ENCODE data around the gene LAMB1.
"Not testable (repeated sequence)": the region's sequence is repeated elsewhere in the genome, so short reads cannot be mapped to it uniquely, and the experiment has no call there.

The LAMB1 gene

GRCh38 chr7:108002726-108003598 is at the start of gene LAMB1:
Gene LAMB1, minus strand, starts transcription at chr7:108003161. Its CDS starts 276 bp downstream, at chr7:108002885.
- Mint-ChIP-seq H3K4me1 (peaks cover 18% of the 10 kb centered on the region), H3K27me3 (peaks cover 79% of the 10 kb centered on the region), H3K4me3 (peak within 1 kb of the TSS; percentile 56), H3K27ac (no peak within 1 kb of the TSS), H3K9me3 (no peaks in the 10 kb centered on the region), H3K36me3 (no peaks in the 10 kb centered on the region)
- peak; percentile 30 for DNase-seq
- CTCF ChIA-PET, result interaction anchor here (0.5 kb wide), 1 partner anchor 127 kb away, joined by 3 read pairs; no protein-coding TSS in a partner anchor

- Mint-ChIP-seq H3K27me3 (peaks cover 6% of the 10 kb centered on the region), H3K4me3 (no peak overlapping the region), H3K36me3 (no peaks in the 10 kb centered on the region), H3K27ac (no peak overlapping the region), H3K4me1 (no peaks in the 10 kb centered on the region), H3K9me3 (no peaks in the 10 kb centered on the region)
- CTCF ChIA-PET, result no interaction called here
- DNase-seq, result no peak
Observed at GRCh38 chr7:108051454-108051853, 48.5 kb upstream of the LAMB1 start.

- no peak overlapping the region for H3K27ac Mint-ChIP-seq
- no peaks in the 10 kb centered on the region for H3K9me3 Mint-ChIP-seq
- H3K4me1 Mint-ChIP-seq, result no peaks in the 10 kb centered on the region
- peaks cover 6% of the 10 kb centered on the region for H3K27me3 Mint-ChIP-seq
- DNase-seq, result peak; percentile 52
- H3K36me3 Mint-ChIP-seq, result no peaks in the 10 kb centered on the region
- CTCF ChIA-PET, result no interaction called here
- no peak overlapping the region for H3K4me3 Mint-ChIP-seq
Observed at GRCh38 chr7:108049962-108050361, 47.0 kb upstream of the LAMB1 start.

GRCh38 chr7:108048422-108048821 is 45.5 kb upstream of the LAMB1 start:
- no peaks in the 10 kb centered on the region for H3K9me3 Mint-ChIP-seq
- no peak overlapping the region for H3K4me3 Mint-ChIP-seq
- CTCF ChIA-PET, result no interaction called here
- H3K27me3 Mint-ChIP-seq, result peaks cover 4% of the 10 kb centered on the region
- no peaks in the 10 kb centered on the region for H3K4me1 Mint-ChIP-seq
- no peak overlapping the region for H3K27ac Mint-ChIP-seq
- DNase-seq, result no peak
- no peaks in the 10 kb centered on the region for H3K36me3 Mint-ChIP-seq

- CTCF ChIA-PET, result no interaction called here
- no peaks in the 10 kb centered on the region for H3K36me3 Mint-ChIP-seq
- no peak for DNase-seq
- no peaks in the 10 kb centered on the region for H3K9me3 Mint-ChIP-seq
- H3K4me3 Mint-ChIP-seq, result no peak overlapping the region
- H3K27me3 Mint-ChIP-seq, result no peaks in the 10 kb centered on the region
- H3K4me1 Mint-ChIP-seq, result no peaks in the 10 kb centered on the region
- no peak overlapping the region for H3K27ac Mint-ChIP-seq
Observed at GRCh38 chr7:108046952-108047506, 44.1 kb upstream of the LAMB1 start.

GRCh38 chr7:108045669-108046068 is 42.7 kb upstream of the LAMB1 start:
- CTCF ChIA-PET, result no interaction called here
- Mint-ChIP-seq H3K4me1 (no peaks in the 10 kb centered on the region), H3K9me3 (no peaks in the 10 kb centered on the region), H3K36me3 (no peaks in the 10 kb centered on the region), H3K27me3 (no peaks in the 10 kb centered on the region), H3K27ac (no peak overlapping the region), H3K4me3 (no peak overlapping the region)
- no peak for DNase-seq

GRCh38 chr7:108045154-108045553 is 42.2 kb upstream of the LAMB1 start:
- Mint-ChIP-seq H3K27me3 (no peaks in the 10 kb centered on the region), H3K9me3 (no peaks in the 10 kb centered on the region), H3K4me1 (no peaks in the 10 kb centered on the region), H3K4me3 (no peak overlapping the region), H3K27ac (no peak overlapping the region), H3K36me3 (no peaks in the 10 kb centered on the region)
- DNase-seq, result no peak
- CTCF ChIA-PET, result no interaction called here

GRCh38 chr7:108044345-108044744 is 41.4 kb upstream of the LAMB1 start:
- no peaks in the 10 kb centered on the region for H3K36me3 Mint-ChIP-seq
- no peak for DNase-seq
- no peaks in the 10 kb centered on the region for H3K9me3 Mint-ChIP-seq
- CTCF ChIA-PET, result interaction anchor here (0.6 kb wide), 1 partner anchor 412 kb away, joined by 3 read pairs; no protein-coding TSS in a partner anchor
- H3K4me1 Mint-ChIP-seq, result no peaks in the 10 kb centered on the region
- H3K27me3 Mint-ChIP-seq, result no peaks in the 10 kb centered on the region
- no peak overlapping the region for H3K27ac Mint-ChIP-seq
- no peak overlapping the region for H3K4me3 Mint-ChIP-seq

GRCh38 chr7:108038986-108039385 is 36.0 kb upstream of the LAMB1 start:
- Mint-ChIP-seq H3K4me1 (no peaks in the 10 kb centered on the region), H3K4me3 (no peak overlapping the region), H3K27ac (no peak overlapping the region), H3K36me3 (no peaks in the 10 kb centered on the region), H3K9me3 (no peaks in the 10 kb centered on the region), H3K27me3 (peaks cover 4% of the 10 kb centered on the region)
- CTCF ChIA-PET, result no interaction called here
- no peak for DNase-seq

GRCh38 chr7:108037741-108038140 is 34.8 kb upstream of the LAMB1 start:
- Mint-ChIP-seq H3K4me3 (no peak overlapping the region), H3K4me1 (no peaks in the 10 kb centered on the region), H3K27ac (no peak overlapping the region), H3K9me3 (no peaks in the 10 kb centered on the region), H3K27me3 (peaks cover 4% of the 10 kb centered on the region), H3K36me3 (no peaks in the 10 kb centered on the region)
- CTCF ChIA-PET, result no interaction called here
- no peak for DNase-seq

GRCh38 chr7:108037140-108037539 is 34.2 kb upstream of the LAMB1 start:
- no peak overlapping the region for H3K4me3 Mint-ChIP-seq
- no peak for DNase-seq
- H3K4me1 Mint-ChIP-seq, result no peaks in the 10 kb centered on the region
- H3K36me3 Mint-ChIP-seq, result no peaks in the 10 kb centered on the region
- CTCF ChIA-PET, result no interaction called here
- no peak overlapping the region for H3K27ac Mint-ChIP-seq
- H3K27me3 Mint-ChIP-seq, result peaks cover 4% of the 10 kb centered on the region
- H3K9me3 Mint-ChIP-seq, result no peaks in the 10 kb centered on the region

- H3K4me1 Mint-ChIP-seq, result no peaks in the 10 kb centered on the region
- H3K27me3 Mint-ChIP-seq, result peaks cover 4% of the 10 kb centered on the region
- no peaks in the 10 kb centered on the region for H3K36me3 Mint-ChIP-seq
- CTCF ChIA-PET, result no interaction called here
- no peak overlapping the region for H3K27ac Mint-ChIP-seq
- H3K9me3 Mint-ChIP-seq, result no peaks in the 10 kb centered on the region
- no peak overlapping the region for H3K4me3 Mint-ChIP-seq
- no peak for DNase-seq
Observed at GRCh38 chr7:108034586-108034985, 31.6 kb upstream of the LAMB1 start.

GRCh38 chr7:108033776-108034497 is 31.0 kb upstream of the LAMB1 start:
- CTCF ChIA-PET, result interaction anchor here (0.7 kb wide), 1 partner anchor 50 kb away, joined by 3 read pairs; no protein-coding TSS in a partner anchor
- Mint-ChIP-seq H3K27me3 (peaks cover 4% of the 10 kb centered on the region), H3K4me1 (no peaks in the 10 kb centered on the region), H3K27ac (no peak overlapping the region), H3K9me3 (no peaks in the 10 kb centered on the region), H3K36me3 (no peaks in the 10 kb centered on the region), H3K4me3 (no peak overlapping the region)
- DNase-seq, result no peak

- not testable (repeated sequence) for H3K27ac Mint-ChIP-seq, H3K4me3 Mint-ChIP-seq, DNase-seq, H3K4me1 Mint-ChIP-seq, H3K9me3 Mint-ChIP-seq, H3K36me3 Mint-ChIP-seq, H3K27me3 Mint-ChIP-seq
- CTCF ChIA-PET, result interaction anchor here (0.7 kb wide), 1 partner anchor 50 kb away, joined by 3 read pairs; no protein-coding TSS in a partner anchor
Observed at GRCh38 chr7:108033309-108033708, 30.3 kb upstream of the LAMB1 start.
